SK-N-SH (cell line): ENCODE results near the gene BNIP3. TPM values are rescaled to one million over a fixed set of nuclear protein-coding genes. Genes with fewer than 3 reads are reported as not detected.

Experiments used
- CTCF ChIA-PET: fragments of 300-600, 350-600 bp; formaldehyde crosslinking; extraction: SDS; loops from one replicate; lab custom pipeline; 2021; lab: Yijun Ruan, JAX
- POLR2A ChIA-PET: fragments of 350-600 bp; sonication (Branson Sonifier 250); formaldehyde crosslinking; extraction: SDS; loops from one replicate; lab custom pipeline; 2020; ENCODE audit warnings: antibody characterized with exemption, inconsistent platforms; lab: Yijun Ruan, JAX
- DNase-seq: peaks from one replicate; pipeline ENCODE4 v3.0.0; 2012
- H2AFZ ChIP-seq: fragments of 200-600 bp; sonication (generic); 2 replicates; pipeline ENCODE4 v1.8.1; 2016; ENCODE audit warnings: antibody characterized with exemption, mild to moderate bottlenecking, low read depth
- H3F3A ChIP-seq: fragments of 200-600 bp; sonication (generic); replicated peaks from 2 replicates; pipeline ENCODE3; 2016; ENCODE audit warnings: antibody characterized with exemption, mild to moderate bottlenecking; ENCODE audit not compliant: insufficient read depth
- H3K27ac ChIP-seq, 2 experiments: fragments of 200-500 bp in 1 of 2; fragments of 200-600 bp in 1 of 2; sonication (Bioruptor generic) in 1 of 2; sonication (generic), shearing (Covaris generic) in 1 of 2; 2 replicates each; pipeline versions ENCODE4 v1.5.1 to v1.6.1; 2014 to 2016; ENCODE audit warnings: low read depth in 2 of 2, inconsistent platforms in 1 of 2, low read length in 1 of 2, mild to moderate bottlenecking in 1 of 2, mixed read lengths in 1 of 2
- H3K27me3 ChIP-seq: fragments of 200-600 bp; sonication (generic), shearing (Covaris generic); 2 replicates; pipeline ENCODE4 v1.6.1; 2016; ENCODE audit warnings: mixed run types; ENCODE audit not compliant: insufficient read depth
- H3K36me3 ChIP-seq, 2 experiments: fragments of 200-500 bp in 1 of 2; fragments of 200-600 bp in 1 of 2; sonication (Bioruptor generic) in 1 of 2; sonication (generic) in 1 of 2; replicated peaks in 1 of 2; 2 replicates each; pipeline versions ENCODE3 to v1.5.1; 2014 to 2016; ENCODE audit warnings: low read length in 1 of 2, mild to moderate bottlenecking in 1 of 2; ENCODE audit not compliant: insufficient read depth in 2 of 2, control insufficient read depth in 1 of 2
- H3K4me1 ChIP-seq, 2 experiments: fragments of 200-500 bp in 1 of 2; fragments of 200-600 bp in 1 of 2; sonication (Bioruptor generic) in 1 of 2; sonication (generic), shearing (Covaris generic) in 1 of 2; 2 replicates each; pipeline versions ENCODE4 v1.5.1 to v1.6.1; 2014 to 2016; ENCODE audit warnings: low read depth in 1 of 2, low read length in 1 of 2, mixed run types in 1 of 2; ENCODE audit not compliant: insufficient read depth in 2 of 2, control insufficient read depth in 1 of 2
- H3K4me2 ChIP-seq: fragments of 200-600 bp; sonication (generic), shearing (Covaris generic); 2 replicates; pipeline ENCODE4 v1.6.1; 2017; ENCODE audit warnings: mixed run types
- H3K4me3 ChIP-seq, 2 experiments: fragments of 200-500 bp in 1 of 2; fragments of 200-600 bp in 1 of 2; sonication (Bioruptor generic) in 1 of 2; sonication (generic), shearing (Covaris generic) in 1 of 2; 2 replicates each; pipeline versions ENCODE4 v1.5.1 to v1.8.1; 2014 to 2016; ENCODE audit warnings: low read depth in 2 of 2, inconsistent platforms in 1 of 2, low read length in 1 of 2, mild to moderate bottlenecking in 1 of 2, mixed read lengths in 1 of 2, moderate library complexity in 1 of 2
- H3K79me2 ChIP-seq: fragments of 200-600 bp; sonication (generic); 2 replicates; pipeline ENCODE4 v1.8.1; 2017; ENCODE audit warnings: mild to moderate bottlenecking; ENCODE audit not compliant: insufficient read depth
- H3K9ac ChIP-seq: fragments of 200-600 bp; sonication (generic); 2 replicates; pipeline ENCODE4 v1.6.1; 2017; ENCODE audit warnings: mixed run types
- H3K9me2 ChIP-seq: fragments of 200-600 bp; sonication (generic); 2 replicates; pipeline ENCODE4 v1.6.1; 2017; ENCODE audit warnings: mixed run types
- H3K9me3 ChIP-seq: fragments of 200-600 bp; sonication (generic); 2 replicates; pipeline ENCODE4 v1.6.1; 2017; ENCODE audit warnings: mixed run types, mild to moderate bottlenecking, moderate library complexity
- H4K20me1 ChIP-seq: fragments of 200-600 bp; sonication (generic); 2 replicates; pipeline ENCODE4 v1.6.1; 2017; ENCODE audit warnings: mild to moderate bottlenecking, mixed run types; ENCODE audit not compliant: insufficient read depth
- EP300 ChIP-seq, 2 experiments: IDR thresholded peaks; 2 replicates each; pipeline versions ENCODE4 v1.4.0 to v1.6.1; 2012; ENCODE audit warnings: borderline replicate concordance in 1 of 2, low read depth in 1 of 2, low read length in 1 of 2
- FOXJ3 ChIP-seq: sonication (generic); formaldehyde crosslinking; IDR thresholded peaks from 2 replicates; pipeline ENCODE4 v1.5.1; 2020; ENCODE audit warnings: mild to moderate bottlenecking, missing genetic modification reagents
- FOXM1 ChIP-seq: IDR thresholded peaks from 2 replicates; pipeline ENCODE4 v1.4.0; 2012; ENCODE audit warnings: low read depth, mild to moderate bottlenecking
- GABPA ChIP-seq: IDR thresholded peaks from 2 replicates; pipeline ENCODE4 v1.4.0; 2012; ENCODE audit warnings: low read depth, mild to moderate bottlenecking
- GATA2 ChIP-seq: sonication (generic); formaldehyde crosslinking; IDR thresholded peaks from 2 replicates; pipeline ENCODE4 v1.5.0; 2020; ENCODE audit warnings: mild to moderate bottlenecking, missing genetic modification reagents
- MXI1 ChIP-seq: IDR thresholded peaks from 2 replicates; pipeline ENCODE4 v1.6.1; 2012; ENCODE audit warnings: mild to moderate bottlenecking, low read depth, low read length, improper control_type of control experiment
- NFIC ChIP-seq: IDR thresholded peaks from 2 replicates; pipeline ENCODE4 v1.4.0; 2012; ENCODE audit warnings: borderline replicate concordance
- POLR2AphosphoS5 ChIP-seq: IDR thresholded peaks from 2 replicates; pipeline ENCODE4 v1.6.1; 2012; ENCODE audit warnings: low read depth, low read length
- RAD21 ChIP-seq: IDR thresholded peaks from 2 replicates; pipeline ENCODE4 v1.6.1; 2012; ENCODE audit warnings: mild to moderate bottlenecking, low read length
- RFX5 ChIP-seq: IDR thresholded peaks from 2 replicates; pipeline ENCODE4 v1.6.1; 2012; ENCODE audit warnings: mild to moderate bottlenecking, improper control_type of control experiment, low read length
- SIN3A ChIP-seq: IDR thresholded peaks from 2 replicates; pipeline ENCODE4 v1.6.1; 2012; ENCODE audit warnings: low read depth, mild to moderate bottlenecking, low read length, moderate library complexity, borderline replicate concordance
- TCF12 ChIP-seq: IDR thresholded peaks from 2 replicates; pipeline ENCODE4 v1.4.0; 2012
- TEAD4 ChIP-seq: IDR thresholded peaks from 2 replicates; pipeline ENCODE4 v1.4.0; 2012; ENCODE audit warnings: mild to moderate bottlenecking, borderline replicate concordance; ENCODE audit not compliant: insufficient read depth
- WGBS: methylation state at CpG from one replicate; pipeline ENCODE4 v1.1.6; 2017; ENCODE audit warnings: low lambda C conversion rate; 5-methylcytosine and 5-hydroxymethylcytosine counted together
- polyA plus RNA-seq, 3 experiments: library from polyadenylated mRNA; depleted of rRNA; stranded (reverse); fragments of >200 nt; gene quantifications; 2 replicates each; pipeline ENCODE4 v1.2.3, GENCODE V29; 2012
- TF ChIP-seq, protein P1 (sequence below): fragments of 150-350 bp; IDR thresholded peaks from 2 replicates; pipeline ENCODE4 v1.6.1; 2017; ENCODE audit warnings: antibody characterized with exemption, low read length, low read depth, borderline replicate concordance
- TF ChIP-seq, protein P2 (sequence below): fragments of 200-600 bp; sonication (generic); IDR thresholded peaks from 2 replicates; pipeline ENCODE4 v1.6.1; 2017; ENCODE audit warnings: antibody characterized with exemption, mild to moderate bottlenecking, moderate library complexity

Gene BNIP3
- polyA plus RNA-seq, 1 of the 3 experiments (the other 2 are of a cell fraction): 40.3 TPM

DNA sequence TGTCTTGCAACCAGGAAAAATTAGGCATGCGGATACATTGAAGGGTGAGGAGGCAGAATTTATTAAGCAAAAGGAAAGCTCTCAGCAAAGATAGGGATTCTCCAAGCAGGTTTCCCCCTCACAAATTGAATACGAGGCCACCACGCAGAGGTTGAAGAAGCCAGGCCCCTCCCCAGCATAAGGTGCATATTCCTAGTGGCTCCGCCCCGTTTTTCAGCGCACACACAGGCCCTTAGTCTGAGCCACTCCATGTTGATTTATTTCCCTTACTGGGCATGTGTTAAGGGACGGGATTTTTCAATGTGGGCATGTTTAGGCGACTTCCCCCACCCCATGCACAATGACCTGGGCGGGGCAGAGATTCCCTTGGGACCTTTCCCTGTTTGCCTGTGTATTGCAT is 56.0 kb downstream of the BNIP3 start:
- WGBS: 95% methylated on average over 8 of the region's 9 CpGs
- H3F3A ChIP-seq: no peaks in the 10 kb centered on the region
- ChIA-PET POLR2A (no interaction called here), CTCF (interaction anchor here (1.3 to 1.4 kb wide), 2 partner anchors 37 to 217 kb away, joined by 3 read pairs; no protein-coding TSS in a partner anchor)
- H3K27ac ChIP-seq: no peak overlapping the region
- TF ChIP-seq, protein P1, sequence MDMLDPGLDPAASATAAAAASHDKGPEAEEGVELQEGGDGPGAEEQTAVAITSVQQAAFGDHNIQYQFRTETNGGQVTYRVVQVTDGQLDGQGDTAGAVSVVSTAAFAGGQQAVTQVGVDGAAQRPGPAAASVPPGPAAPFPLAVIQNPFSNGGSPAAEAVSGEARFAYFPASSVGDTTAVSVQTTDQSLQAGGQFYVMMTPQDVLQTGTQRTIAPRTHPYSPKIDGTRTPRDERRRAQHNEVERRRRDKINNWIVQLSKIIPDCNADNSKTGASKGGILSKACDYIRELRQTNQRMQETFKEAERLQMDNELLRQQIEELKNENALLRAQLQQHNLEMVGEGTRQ: no peak
- TF ChIP-seq SIN3A (no peak), EP300 (IDR thresholded peaks at IDR 0.05; ENCODE audit: borderline replicate concordance in 1 of 2, low read depth in 1 of 2, low read length in 1 of 2) (no peak), POLR2AphosphoS5 (no peak), TCF12 (no peak), FOXJ3 (CRISPR knock-in tag) (no peak), RFX5 (no peak), RAD21 (no peak)
- peaks cover 8% of the 10 kb centered on the region; the same call in 1 of the 2 replicates for H3K9me3 ChIP-seq
- H3K9ac ChIP-seq: no peak overlapping the region
- H3K4me2 ChIP-seq: no peak overlapping the region
- H4K20me1 ChIP-seq: peaks cover 75% of the 10 kb centered on the region
- DNase-seq: no peak
- H3K9me2 ChIP-seq: no peaks in the 10 kb centered on the region
- peaks cover 11% of the 10 kb centered on the region in 2 experiments; a peak in 2 of 4 replicates for H3K4me1 ChIP-seq
- no peak overlapping the region for H3K4me3 ChIP-seq
- H2AFZ ChIP-seq: no peak overlapping the region
- H3K36me3 ChIP-seq: peaks cover 0 to 17% of the 10 kb centered on the region in 2 experiments
- H3K79me2 ChIP-seq: peaks cover 100% of the 10 kb centered on the region
- H3K27me3 ChIP-seq: no peaks in the 10 kb centered on the region

DNA sequence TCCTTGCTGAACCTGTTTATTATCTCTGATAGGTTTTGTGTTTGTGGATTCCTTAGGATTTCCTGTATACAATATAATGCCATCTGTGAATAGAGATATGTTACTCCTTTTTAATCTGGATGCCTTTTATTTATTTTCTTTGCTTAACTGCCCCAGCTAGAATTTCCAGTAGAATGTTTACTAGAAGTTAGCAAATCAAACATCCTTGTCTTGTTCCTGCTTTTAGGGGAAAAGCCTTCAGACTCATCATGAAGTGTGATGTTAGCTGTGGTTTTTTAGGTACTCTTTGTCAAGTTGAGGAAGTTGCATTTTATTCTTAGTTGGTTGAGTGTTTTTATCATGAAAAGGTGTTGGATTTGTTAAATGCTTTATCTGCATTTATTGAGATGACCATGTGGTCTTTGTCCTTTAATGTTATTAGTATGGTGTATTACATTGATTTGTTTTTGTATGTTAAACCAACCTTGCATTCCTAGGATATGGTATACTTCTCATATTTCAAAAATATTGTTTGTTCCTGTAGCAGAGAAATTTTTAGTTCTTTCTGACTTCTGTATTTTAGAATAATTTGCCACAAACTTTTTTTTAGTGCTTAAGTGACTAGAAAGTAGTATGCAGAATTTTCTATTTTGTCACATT is 56.6 kb downstream of the BNIP3 start:
- Histone ChIP-seq H3K27ac (no peak overlapping the region), H2AFZ (no peak overlapping the region), H3K36me3 (peaks cover 0 to 17% of the 10 kb centered on the region in 2 experiments), H3K79me2 (peaks cover 98% of the 10 kb centered on the region), H3K9ac (no peak overlapping the region), H3K4me2 (no peak overlapping the region), H3K27me3 (no peaks in the 10 kb centered on the region), H3K9me2 (no peaks in the 10 kb centered on the region), H4K20me1 (peaks cover 73% of the 10 kb centered on the region), H3K4me3 (no peak overlapping the region), H3K4me1 (peaks cover 11% of the 10 kb centered on the region in 2 experiments; a peak in 2 of 4 replicates), H3F3A (no peaks in the 10 kb centered on the region), H3K9me3 (peaks cover 8% of the 10 kb centered on the region; the same call in 1 of the 2 replicates)
- TF ChIP-seq, protein P2, sequence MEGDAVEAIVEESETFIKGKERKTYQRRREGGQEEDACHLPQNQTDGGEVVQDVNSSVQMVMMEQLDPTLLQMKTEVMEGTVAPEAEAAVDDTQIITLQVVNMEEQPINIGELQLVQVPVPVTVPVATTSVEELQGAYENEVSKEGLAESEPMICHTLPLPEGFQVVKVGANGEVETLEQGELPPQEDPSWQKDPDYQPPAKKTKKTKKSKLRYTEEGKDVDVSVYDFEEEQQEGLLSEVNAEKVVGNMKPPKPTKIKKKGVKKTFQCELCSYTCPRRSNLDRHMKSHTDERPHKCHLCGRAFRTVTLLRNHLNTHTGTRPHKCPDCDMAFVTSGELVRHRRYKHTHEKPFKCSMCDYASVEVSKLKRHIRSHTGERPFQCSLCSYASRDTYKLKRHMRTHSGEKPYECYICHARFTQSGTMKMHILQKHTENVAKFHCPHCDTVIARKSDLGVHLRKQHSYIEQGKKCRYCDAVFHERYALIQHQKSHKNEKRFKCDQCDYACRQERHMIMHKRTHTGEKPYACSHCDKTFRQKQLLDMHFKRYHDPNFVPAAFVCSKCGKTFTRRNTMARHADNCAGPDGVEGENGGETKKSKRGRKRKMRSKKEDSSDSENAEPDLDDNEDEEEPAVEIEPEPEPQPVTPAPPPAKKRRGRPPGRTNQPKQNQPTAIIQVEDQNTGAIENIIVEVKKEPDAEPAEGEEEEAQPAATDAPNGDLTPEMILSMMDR: no peak
- TF ChIP-seq SIN3A (no peak), MXI1 (no peak), RAD21 (no peak), GABPA (no peak), GATA2 (CRISPR knock-in tag) (no peak), FOXM1 (no peak), TEAD4 (no peak), NFIC (no peak)
- DNase-seq: no peak
- POLR2A ChIA-PET: no interaction called here
- CTCF ChIA-PET: interaction anchor here (1.3 to 1.4 kb wide), 2 partner anchors 37 to 217 kb away, joined by 3 read pairs; no protein-coding TSS in a partner anchor
